Activated CD8-positive, alpha-beta memory T cell treated with anti-CD3 and anti-CD28 coated beads for 1 hour (primary cell): ENCODE data around the gene ZBTB42.

ENCODE experiments used
- DNase-seq, 2 donors: peaks; one replicate each; pipeline ENCODE4 v3.0.0-alpha.2; 2020; ENCODE audit warnings: low read depth in 1 of 2; ENCODE audit errors: extremely low read depth in 1 of 2

The ZBTB42 gene

GRCh38 chr14:104794631-104794992 lies 6.3 kb upstream of the ZBTB42 start:
- DNase-seq = no peak

- DNase-seq = no peak
Measured at GRCh38 chr14:104794993-104795780, 5.7 kb upstream of the ZBTB42 start, which contains the start of gene AKT1. Gene AKT1, minus strand, starts transcription at chr14:104795748. Its CDS starts 3,105 bp downstream, at chr14:104792643.

- peak in 1 of 2 donors; percentile 60 for DNase-seq
Measured at GRCh38 chr14:104795781-104796686, 4.9 kb upstream of the ZBTB42 start.

GRCh38 chr14:104796687-104797081 lies 4.2 kb upstream of the ZBTB42 start:
- no peak for DNase-seq

- DNase-seq = no peak
Measured at GRCh38 chr14:104797115-104798044, 3.5 kb upstream of the ZBTB42 start.

- DNase-seq = no peak
Measured at GRCh38 chr14:104798300-104799243, 2.3 kb upstream of the ZBTB42 start.

- no peak for DNase-seq
Measured at GRCh38 chr14:104799244-104800014, 1.5 kb upstream of the ZBTB42 start.

GRCh38 chr14:104800015-104800770 lies 708 bp upstream of the ZBTB42 start:
- peak; percentile 38 to 81 for DNase-seq

- DNase-seq = no peak
Measured at GRCh38 chr14:104801520-104802393, 856 bp downstream of the ZBTB42 start.

GRCh38 chr14:104802394-104803184 lies 1.7 kb downstream of the ZBTB42 start:
- no peak for DNase-seq

- no peak for DNase-seq
Measured at GRCh38 chr14:104803280-104803911, 2.5 kb downstream of the ZBTB42 start.

- DNase-seq = no peak
Measured at GRCh38 chr14:104803912-104804410, 3.1 kb downstream of the ZBTB42 start.

GRCh38 chr14:104804481-104805325 lies 3.8 kb downstream of the ZBTB42 start:
- no peak for DNase-seq

GRCh38 chr14:104805326-104805678 lies 4.4 kb downstream of the ZBTB42 start:
- DNase-seq = no peak
